NCI-H460 (cell line): Measurements from ENCODE around the gene UACA. TPM values are rescaled to one million over a fixed set of nuclear protein-coding genes. Genes with fewer than 3 reads are reported as not detected.
"Not testable (repeated sequence)": the region's sequence is repeated elsewhere in the genome, so short reads cannot be mapped to it uniquely, and the experiment has no call there.

Experiments
- DNase-seq: peaks from one replicate; pipeline ENCODE4 v3.0.0-alpha.2; 2016; ENCODE audit warnings: low read depth; ENCODE audit errors: extremely low read depth
- polyA plus RNA-seq: library from polyadenylated mRNA; depleted of rRNA; stranded (reverse); fragments of >200 nt; gene quantifications from 2 replicates; pipeline ENCODE4 v1.2.3, GENCODE V29; 2014; cell fraction: nucleus; rRNA removed
- total RNA-seq: library from RNA; depleted of rRNA; stranded (reverse); fragments of >200 nt; shearing (Covaris generic); gene quantifications from 2 replicates; pipeline ENCODE4 v1.2.3, GENCODE V29; 2014; rRNA removed

Gene UACA, protein sequence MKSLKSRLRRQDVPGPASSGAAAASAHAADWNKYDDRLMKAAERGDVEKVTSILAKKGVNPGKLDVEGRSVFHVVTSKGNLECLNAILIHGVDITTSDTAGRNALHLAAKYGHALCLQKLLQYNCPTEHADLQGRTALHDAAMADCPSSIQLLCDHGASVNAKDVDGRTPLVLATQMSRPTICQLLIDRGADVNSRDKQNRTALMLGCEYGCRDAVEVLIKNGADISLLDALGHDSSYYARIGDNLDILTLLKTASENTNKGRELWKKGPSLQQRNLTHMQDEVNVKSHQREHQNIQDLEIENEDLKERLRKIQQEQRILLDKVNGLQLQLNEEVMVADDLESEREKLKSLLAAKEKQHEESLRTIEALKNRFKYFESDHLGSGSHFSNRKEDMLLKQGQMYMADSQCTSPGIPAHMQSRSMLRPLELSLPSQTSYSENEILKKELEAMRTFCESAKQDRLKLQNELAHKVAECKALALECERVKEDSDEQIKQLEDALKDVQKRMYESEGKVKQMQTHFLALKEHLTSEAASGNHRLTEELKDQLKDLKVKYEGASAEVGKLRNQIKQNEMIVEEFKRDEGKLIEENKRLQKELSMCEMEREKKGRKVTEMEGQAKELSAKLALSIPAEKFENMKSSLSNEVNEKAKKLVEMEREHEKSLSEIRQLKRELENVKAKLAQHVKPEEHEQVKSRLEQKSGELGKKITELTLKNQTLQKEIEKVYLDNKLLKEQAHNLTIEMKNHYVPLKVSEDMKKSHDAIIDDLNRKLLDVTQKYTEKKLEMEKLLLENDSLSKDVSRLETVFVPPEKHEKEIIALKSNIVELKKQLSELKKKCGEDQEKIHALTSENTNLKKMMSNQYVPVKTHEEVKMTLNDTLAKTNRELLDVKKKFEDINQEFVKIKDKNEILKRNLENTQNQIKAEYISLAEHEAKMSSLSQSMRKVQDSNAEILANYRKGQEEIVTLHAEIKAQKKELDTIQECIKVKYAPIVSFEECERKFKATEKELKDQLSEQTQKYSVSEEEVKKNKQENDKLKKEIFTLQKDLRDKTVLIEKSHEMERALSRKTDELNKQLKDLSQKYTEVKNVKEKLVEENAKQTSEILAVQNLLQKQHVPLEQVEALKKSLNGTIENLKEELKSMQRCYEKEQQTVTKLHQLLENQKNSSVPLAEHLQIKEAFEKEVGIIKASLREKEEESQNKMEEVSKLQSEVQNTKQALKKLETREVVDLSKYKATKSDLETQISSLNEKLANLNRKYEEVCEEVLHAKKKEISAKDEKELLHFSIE (N-terminal part only)
- total RNA-seq: 19.0 and 28.5 TPM in 2 replicates
- 21.2 and 24.0 TPM in 2 replicates for polyA plus RNA-seq

DNA sequence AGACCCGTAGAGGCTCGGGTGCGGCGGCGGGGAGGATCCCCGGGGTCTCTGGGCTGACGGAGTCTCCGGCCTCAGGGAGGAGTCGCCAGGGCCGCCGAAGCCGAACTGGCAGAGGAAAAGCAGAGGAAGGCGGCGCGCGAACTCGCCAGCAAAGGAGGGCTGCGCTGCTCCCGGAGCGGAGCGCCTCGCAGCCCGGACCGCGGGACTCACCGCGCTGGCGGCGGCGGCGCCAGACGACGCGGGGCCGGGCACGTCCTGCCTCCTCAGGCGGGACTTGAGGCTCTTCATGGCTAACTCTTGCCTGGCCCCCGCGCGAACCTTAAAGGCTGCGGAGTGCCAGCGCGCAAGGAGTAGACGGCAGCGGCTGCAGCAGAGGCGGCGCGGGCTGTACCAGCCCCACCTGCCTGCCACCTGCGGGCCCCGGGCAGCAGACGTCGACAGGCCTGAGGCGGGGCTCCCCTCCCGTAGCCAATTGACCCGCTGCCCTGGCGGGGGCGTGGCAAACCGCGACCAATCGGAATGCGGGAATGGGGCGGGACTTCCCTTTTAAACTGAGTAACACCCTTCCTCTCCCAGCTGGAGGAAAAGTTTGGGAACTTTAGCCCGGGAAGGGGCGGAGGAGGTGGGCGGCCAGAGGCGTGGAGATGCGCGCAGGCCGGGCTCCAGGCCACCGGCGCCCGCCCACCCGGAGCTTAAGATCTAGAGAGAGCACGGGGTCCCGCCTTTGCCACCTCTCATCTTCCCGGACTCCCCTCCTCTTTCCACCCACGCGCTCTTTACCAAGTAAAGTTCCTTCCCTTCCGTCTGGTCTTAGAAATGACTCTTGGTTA lies at the start of gene UACA:
UACA (minus strand) TSS at position 439 of the 830 bp plus-strand sequence; CDS start at position 288, 151 bp downstream.
- DNase-seq: peak; percentile 93

DNA sequence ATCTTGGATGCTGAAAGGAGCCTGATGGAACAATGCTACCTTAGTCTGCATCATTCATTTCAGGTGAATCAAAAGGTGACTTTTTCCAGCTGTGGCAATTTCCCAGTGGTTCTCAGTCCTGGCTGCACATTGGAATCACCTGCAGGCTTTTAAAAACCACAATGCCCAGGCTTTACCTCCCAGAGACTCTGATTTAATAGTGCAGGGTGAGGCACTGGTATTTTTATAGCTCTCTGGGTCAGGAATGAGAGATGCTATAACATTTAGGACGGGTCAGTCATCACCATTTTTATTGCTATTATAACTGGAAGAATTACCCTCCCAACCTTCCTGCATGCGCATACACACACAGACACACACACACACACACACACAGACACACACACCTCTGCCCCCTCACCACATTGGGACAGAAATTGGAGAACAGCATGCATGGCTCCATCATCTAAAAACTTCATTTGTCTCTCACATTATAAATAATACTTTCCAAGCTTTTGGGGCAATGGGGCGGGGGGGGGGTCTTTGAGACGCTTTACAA lies 49.5 kb upstream of the UACA start:
- no peak for DNase-seq

DNA sequence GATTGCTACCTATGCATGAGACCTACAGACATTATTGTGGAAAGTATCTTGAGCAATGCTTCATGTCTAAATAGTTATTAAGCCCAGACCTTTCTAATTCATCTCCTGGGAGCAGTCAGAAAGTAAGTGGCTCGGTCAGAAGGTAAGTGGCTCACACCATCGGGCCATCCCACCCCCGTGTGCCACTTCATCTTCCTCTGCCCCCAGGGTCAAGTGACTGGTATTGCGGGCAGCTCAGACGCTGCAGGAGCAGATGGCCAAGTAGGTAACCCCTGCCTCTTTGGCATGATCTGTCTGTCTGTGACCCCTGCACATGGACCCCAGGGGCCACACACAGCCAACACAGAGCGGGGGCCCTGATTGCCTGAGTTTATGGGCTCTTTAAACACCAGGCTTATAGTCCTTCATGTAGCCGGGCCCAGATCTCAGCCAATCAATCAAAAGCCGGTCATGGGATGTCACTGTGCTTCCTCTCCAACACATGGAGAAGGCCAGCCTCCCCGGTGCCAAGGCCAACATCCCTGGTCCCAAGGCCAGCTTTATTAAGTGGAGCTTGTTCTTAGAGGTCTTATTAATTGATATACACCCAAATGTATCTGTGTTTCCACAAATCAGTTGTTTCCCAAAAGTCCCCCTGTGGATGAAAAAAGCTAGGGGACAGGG lies 47.7 kb upstream of the UACA start:
- DNase-seq: no peak

- DNase-seq: no peak
Observed at GRCh38 chr15:70806992-70807712, 43.8 kb upstream of the UACA start.

GRCh38 chr15:70804388-70804787 lies 41.0 kb upstream of the UACA start:
- DNase-seq: not testable (repeated sequence)

DNA sequence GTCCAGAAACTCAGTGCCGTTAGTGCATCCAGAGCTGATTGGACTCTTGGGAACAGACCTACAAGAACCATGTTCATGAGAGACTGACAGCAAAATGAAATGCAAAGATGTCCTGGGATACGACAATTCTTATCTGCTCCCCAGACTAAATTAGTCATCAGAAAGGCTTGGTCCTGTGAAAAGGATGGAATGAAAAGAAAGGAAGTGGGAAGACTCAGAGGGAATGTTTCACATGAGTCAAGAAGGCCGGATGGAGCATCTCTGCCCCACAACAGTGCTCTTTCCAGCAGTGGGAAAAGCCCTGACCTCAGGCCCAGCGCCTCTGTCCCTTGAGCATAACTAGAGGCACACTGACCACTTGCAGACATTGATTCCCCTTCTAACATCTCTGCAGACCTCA lies 39.3 kb upstream of the UACA start:
- DNase-seq: no peak

- DNase-seq: no peak
Observed at GRCh38 chr15:70801109-70801508, 37.8 kb upstream of the UACA start.

- DNase-seq: no peak
Observed at GRCh38 chr15:70799667-70800450, 36.5 kb upstream of the UACA start.

GRCh38 chr15:70797464-70797863 lies 34.1 kb upstream of the UACA start:
- no peak for DNase-seq

- no peak for DNase-seq
Observed at GRCh38 chr15:70796516-70797310, 33.4 kb upstream of the UACA start.

- DNase-seq: peak; percentile 30
Observed at GRCh38 chr15:70795311-70795665, 31.9 kb upstream of the UACA start.

DNA sequence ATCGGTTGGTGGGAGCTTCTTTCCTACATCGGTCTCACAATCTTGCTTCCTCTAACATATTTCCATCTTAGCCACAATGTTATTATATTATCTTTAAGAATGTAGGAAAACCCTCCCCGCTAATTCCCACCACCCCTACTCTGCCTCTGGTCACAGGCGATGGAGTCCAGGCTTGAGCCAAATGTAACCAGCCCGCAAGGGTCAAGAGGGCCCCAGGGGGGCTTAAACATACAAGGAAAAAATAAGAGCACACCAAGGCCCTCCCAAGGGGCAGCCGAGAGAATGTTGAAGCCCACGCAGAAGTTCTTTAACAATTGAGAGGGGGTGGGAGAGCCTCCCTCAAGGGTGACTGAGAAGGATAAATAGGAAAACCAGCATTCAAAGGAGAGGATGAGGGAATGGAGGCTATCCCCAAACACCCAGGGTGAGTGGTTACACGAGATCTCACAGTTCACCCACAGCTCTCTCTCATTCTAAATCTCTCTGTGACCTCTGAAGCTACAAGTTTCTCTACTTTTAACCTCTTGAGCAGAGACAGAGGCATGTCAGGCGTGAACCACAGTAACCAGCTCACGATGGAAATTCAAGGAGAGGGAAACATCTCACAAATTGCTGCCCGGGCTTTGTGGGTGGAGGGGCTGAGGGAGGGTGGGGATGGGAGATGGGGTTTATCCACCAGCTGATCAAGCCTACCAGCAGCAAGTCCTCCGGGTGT lies 31.4 kb upstream of the UACA start:
- no peak for DNase-seq

GRCh38 chr15:70793694-70794093 lies 30.3 kb upstream of the UACA start:
- no peak for DNase-seq

- DNase-seq: no peak
Observed at GRCh38 chr15:70792171-70792573, 28.8 kb upstream of the UACA start.

- DNase-seq: no peak
Observed at GRCh38 chr15:70791259-70791658, 27.9 kb upstream of the UACA start.

GRCh38 chr15:70789213-70789612 lies 25.9 kb upstream of the UACA start:
- no peak for DNase-seq
